Fibroblast of mammary gland (primary cell): Measurements from ENCODE around the gene FZD1.
A peak's percentile ranks its signal among the peaks of the same experiment; 100 is the strongest.

Experiments used
- DNase-seq: peaks from one replicate; pipeline ENCODE4 v3.0.0-alpha.2; 2010; ENCODE audit warnings: low read depth
- H3K4me3 ChIP-seq: 2 replicates; pipeline ENCODE4 v1.5.1; 2011; ENCODE audit warnings: low read depth, mild to moderate bottlenecking, low read length, moderate library complexity; ENCODE audit not compliant: control insufficient read depth
- TF ChIP-seq, protein P1 (sequence below): conservative IDR thresholded peaks from 2 replicates; pipeline ENCODE4 v1.5.1; 2011; ENCODE audit warnings: low read depth, low read length, inconsistent platforms; ENCODE audit not compliant: control insufficient read depth, insufficient read depth

FZD1 gene

DNA sequence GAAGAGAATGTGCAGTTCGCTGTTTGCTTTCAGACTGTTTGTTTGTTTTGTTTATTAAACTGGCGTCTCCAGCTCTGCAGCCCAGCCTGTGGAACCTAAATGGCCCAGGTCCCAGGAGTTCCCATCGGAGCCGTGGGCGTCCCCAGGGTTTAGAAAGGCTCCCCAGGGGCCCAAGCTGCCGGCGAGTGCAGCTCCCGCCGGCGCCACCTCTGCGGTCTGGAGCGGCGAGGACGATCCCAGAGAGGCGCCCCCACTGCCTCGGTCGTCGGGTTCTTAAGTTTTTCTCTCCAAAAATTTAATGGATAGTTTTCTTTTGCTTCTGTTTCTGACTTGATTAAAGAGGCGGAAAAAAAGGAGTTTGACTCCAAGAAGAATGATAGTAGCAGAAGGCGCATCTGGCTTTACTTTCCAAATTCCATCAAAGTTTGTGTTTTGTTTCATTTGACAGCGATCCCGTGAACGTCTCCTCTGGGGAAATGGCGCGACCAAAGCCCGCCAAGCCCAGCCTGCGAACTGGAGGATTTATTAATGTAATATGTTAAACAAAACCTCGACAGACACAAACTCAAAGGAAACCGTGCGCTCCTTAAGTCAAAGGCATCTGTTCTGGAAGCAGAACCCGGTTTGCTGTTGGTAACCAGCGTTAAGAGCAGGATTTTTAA, 718 bp upstream of the FZD1 start:
- DNase-seq: no peak
- H3K4me3 ChIP-seq: peak overlapping the region; percentile 74
- TF ChIP-seq, protein P1, sequence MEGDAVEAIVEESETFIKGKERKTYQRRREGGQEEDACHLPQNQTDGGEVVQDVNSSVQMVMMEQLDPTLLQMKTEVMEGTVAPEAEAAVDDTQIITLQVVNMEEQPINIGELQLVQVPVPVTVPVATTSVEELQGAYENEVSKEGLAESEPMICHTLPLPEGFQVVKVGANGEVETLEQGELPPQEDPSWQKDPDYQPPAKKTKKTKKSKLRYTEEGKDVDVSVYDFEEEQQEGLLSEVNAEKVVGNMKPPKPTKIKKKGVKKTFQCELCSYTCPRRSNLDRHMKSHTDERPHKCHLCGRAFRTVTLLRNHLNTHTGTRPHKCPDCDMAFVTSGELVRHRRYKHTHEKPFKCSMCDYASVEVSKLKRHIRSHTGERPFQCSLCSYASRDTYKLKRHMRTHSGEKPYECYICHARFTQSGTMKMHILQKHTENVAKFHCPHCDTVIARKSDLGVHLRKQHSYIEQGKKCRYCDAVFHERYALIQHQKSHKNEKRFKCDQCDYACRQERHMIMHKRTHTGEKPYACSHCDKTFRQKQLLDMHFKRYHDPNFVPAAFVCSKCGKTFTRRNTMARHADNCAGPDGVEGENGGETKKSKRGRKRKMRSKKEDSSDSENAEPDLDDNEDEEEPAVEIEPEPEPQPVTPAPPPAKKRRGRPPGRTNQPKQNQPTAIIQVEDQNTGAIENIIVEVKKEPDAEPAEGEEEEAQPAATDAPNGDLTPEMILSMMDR: no peak

DNA sequence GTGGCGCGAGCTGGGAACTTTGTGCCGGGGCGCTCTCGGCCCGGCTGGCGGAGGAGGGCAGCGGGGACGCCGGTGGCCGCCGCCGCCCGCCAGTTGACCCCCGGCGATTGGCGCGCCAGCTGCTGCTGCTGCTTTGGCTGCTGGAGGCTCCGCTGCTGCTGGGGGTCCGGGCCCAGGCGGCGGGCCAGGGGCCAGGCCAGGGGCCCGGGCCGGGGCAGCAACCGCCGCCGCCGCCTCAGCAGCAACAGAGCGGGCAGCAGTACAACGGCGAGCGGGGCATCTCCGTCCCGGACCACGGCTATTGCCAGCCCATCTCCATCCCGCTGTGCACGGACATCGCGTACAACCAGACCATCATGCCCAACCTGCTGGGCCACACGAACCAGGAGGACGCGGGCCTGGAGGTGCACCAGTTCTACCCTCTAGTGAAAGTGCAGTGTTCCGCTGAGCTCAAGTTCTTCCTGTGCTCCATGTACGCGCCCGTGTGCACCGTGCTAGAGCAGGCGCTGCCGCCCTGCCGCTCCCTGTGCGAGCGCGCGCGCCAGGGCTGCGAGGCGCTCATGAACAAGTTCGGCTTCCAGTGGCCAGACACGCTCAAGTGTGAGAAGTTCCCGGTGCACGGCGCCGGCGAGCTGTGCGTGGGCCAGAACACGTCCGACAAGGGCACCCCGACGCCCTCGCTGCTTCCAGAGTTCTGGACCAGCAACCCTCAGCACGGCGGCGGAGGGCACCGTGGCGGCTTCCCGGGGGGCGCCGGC, 870 bp downstream of the FZD1 start:
- DNase-seq: peak; percentile 67
- peak overlapping the region; percentile 74 for H3K4me3 ChIP-seq
- TF ChIP-seq, protein P1: no peak

DNA sequence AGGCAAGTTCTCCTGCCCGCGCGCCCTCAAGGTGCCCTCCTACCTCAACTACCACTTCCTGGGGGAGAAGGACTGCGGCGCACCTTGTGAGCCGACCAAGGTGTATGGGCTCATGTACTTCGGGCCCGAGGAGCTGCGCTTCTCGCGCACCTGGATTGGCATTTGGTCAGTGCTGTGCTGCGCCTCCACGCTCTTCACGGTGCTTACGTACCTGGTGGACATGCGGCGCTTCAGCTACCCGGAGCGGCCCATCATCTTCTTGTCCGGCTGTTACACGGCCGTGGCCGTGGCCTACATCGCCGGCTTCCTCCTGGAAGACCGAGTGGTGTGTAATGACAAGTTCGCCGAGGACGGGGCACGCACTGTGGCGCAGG, 1.4 kb downstream of the FZD1 start:
- DNase-seq: no peak
- peak overlapping the region; percentile 74 for H3K4me3 ChIP-seq
- TF ChIP-seq, protein P1: no peak

DNA sequence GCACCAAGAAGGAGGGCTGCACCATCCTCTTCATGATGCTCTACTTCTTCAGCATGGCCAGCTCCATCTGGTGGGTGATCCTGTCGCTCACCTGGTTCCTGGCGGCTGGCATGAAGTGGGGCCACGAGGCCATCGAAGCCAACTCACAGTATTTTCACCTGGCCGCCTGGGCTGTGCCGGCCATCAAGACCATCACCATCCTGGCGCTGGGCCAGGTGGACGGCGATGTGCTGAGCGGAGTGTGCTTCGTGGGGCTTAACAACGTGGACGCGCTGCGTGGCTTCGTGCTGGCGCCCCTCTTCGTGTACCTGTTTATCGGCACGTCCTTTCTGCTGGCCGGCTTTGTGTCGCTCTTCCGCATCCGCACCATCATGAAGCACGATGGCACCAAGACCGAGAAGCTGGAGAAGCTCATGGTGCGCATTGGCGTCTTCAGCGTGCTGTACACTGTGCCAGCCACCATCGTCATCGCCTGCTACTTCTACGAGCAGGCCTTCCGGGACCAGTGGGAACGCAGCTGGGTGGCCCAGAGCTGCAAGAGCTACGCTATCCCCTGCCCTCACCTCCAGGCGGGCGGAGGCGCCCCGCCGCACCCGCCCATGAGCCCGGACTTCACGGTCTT, 1.9 kb downstream of the FZD1 start:
- H3K4me3 ChIP-seq: peak overlapping the region; percentile 74

DNA sequence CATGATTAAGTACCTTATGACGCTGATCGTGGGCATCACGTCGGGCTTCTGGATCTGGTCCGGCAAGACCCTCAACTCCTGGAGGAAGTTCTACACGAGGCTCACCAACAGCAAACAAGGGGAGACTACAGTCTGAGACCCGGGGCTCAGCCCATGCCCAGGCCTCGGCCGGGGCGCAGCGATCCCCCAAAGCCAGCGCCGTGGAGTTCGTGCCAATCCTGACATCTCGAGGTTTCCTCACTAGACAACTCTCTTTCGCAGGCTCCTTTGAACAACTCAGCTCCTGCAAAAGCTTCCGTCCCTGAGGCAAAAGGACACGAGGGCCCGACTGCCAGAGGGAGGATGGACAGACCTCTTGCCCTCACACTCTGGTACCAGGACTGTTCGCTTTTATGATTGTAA, 2.5 kb downstream of the FZD1 start:
- TF ChIP-seq, protein P1: no peak
- DNase-seq: no peak
- peak overlapping the region; percentile 74 for H3K4me3 ChIP-seq

More for the DNA sequence above, 1.9 kb downstream of the FZD1 start:
- no peak for DNase-seq
- TF ChIP-seq, protein P1: no peak

DNA sequence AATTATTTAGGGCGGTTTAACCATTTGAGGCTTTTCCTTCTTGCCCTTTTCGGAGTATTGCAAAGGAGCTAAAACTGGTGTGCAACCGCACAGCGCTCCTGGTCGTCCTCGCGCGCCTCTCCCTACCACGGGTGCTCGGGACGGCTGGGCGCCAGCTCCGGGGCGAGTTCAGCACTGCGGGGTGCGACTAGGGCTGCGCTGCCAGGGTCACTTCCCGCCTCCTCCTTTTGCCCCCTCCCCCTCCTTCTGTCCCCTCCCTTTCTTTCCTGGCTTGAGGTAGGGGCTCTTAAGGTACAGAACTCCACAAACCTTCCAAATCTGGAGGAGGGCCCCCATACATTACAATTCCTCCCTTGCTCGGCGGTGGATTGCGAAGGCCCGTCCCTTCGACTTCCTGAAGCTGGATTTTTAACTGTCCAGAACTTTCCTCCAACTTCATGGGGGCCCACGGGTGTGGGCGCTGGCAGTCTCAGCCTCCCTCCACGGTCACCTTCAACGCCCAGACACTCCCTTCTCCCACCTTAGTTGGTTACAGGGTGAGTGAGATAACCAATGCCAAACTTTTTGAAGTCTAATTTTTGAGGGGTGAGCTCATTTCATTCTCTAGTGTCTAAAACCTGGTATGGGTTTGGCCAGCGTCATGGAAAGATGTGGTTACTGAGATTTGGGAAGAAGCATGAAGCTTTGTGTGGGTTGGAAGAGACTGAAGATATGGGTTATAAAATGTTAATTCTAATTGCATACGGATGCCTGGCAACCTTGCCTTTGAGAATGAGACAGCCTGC, 3.1 kb downstream of the FZD1 start:
- TF ChIP-seq, protein P1: no peak
- peak; percentile 56 for DNase-seq
- peak overlapping the region; percentile 74 for H3K4me3 ChIP-seq
